Epithelial cell of proximal tubule (primary cell): ENCODE results near the gene PLK1. TPM values are rescaled to one million over a fixed set of nuclear protein-coding genes. Genes with fewer than 3 reads are reported as not detected.
"Not testable (repeated sequence)": the region's sequence is repeated elsewhere in the genome, so short reads cannot be mapped to it uniquely, and the experiment has no call there.

Source experiments
- DNase-seq: peaks from one replicate; pipeline ENCODE4 v3.0.0-alpha.2; 2011; ENCODE audit warnings: low read depth
- H3K4me3 ChIP-seq: 2 replicates; pipeline ENCODE4 v1.5.1; 2011; ENCODE audit warnings: low read depth, mild to moderate bottlenecking, low read length
- total RNA-seq: library from RNA; depleted of rRNA; stranded (reverse); fragments of >200 nt; gene quantifications from 2 replicates; pipeline ENCODE4 v1.2.3, GENCODE V29; 2015
- TF ChIP-seq, protein P1 (sequence below): conservative IDR thresholded peaks from 2 replicates; pipeline ENCODE4 v1.5.1; 2012; ENCODE audit warnings: low read depth, mild to moderate bottlenecking, low read length

Gene PLK1
- total RNA-seq, 1 donor from 2014 or later = 92.5 TPM

DNA sequence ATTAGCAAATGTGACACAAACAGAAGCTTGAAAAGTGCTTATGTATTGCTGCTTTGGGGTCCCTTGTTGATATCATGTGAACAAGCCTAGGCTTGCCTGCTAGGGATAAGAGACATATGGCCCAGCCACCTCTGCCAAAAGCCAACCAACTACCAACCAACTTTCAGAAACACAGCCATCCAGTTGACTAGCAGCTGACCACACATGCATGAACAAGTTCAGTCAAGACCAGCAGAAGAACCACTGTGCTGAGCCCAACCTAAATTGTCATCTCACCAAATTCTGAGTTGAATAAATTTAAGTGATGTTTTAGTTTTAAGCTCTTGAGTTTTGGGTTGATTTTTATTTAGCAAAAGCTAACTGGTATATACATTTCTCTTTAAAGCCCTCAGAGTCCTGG lies 30.8 kb downstream of the PLK1 start:
- no peak for DNase-seq
- no peak overlapping the region for H3K4me3 ChIP-seq
- TF ChIP-seq, protein P1, sequence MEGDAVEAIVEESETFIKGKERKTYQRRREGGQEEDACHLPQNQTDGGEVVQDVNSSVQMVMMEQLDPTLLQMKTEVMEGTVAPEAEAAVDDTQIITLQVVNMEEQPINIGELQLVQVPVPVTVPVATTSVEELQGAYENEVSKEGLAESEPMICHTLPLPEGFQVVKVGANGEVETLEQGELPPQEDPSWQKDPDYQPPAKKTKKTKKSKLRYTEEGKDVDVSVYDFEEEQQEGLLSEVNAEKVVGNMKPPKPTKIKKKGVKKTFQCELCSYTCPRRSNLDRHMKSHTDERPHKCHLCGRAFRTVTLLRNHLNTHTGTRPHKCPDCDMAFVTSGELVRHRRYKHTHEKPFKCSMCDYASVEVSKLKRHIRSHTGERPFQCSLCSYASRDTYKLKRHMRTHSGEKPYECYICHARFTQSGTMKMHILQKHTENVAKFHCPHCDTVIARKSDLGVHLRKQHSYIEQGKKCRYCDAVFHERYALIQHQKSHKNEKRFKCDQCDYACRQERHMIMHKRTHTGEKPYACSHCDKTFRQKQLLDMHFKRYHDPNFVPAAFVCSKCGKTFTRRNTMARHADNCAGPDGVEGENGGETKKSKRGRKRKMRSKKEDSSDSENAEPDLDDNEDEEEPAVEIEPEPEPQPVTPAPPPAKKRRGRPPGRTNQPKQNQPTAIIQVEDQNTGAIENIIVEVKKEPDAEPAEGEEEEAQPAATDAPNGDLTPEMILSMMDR = no peak

DNA sequence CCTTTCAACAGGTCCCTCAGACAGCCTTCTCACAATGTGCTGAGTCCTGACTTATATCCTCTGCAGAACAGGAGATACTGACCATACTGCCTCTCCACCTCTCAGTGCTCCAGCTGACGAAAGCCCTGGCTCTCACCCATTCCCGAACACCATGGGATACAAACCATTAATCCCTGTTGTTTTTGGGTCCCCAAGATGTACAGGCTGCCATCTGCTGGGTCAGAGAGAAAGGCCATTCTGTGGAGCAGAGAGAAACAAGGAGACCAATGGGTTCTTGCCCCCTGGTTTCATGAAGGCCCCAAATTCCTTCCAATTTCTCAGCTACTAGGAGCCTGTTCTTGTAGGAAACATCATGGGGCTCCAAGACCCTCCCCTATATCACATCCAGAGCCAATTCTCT lies 31.3 kb downstream of the PLK1 start:
- no peak for DNase-seq
- no peak overlapping the region for H3K4me3 ChIP-seq
- TF ChIP-seq, protein P1 = peak; percentile 23

DNA sequence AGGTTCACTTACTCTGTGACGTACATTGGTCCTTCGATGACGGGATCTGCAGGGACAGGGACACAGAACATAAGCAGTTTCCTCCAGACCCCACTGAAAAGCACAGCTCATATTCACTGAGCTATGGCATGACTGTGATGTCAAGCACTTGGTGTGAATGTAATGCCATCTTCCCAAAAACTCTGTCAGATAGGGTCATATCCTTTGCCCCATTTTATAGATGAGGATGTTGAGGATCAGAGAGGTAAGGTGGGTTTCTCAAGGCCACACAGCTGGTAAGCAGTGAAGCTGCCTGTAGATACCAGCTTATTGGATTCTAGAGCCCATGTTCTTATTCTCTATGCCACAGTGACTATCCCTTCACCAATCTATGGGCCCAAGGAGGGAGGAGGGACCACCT lies 31.8 kb downstream of the PLK1 start:
- DNase-seq = no peak
- TF ChIP-seq, protein P1 = no peak
- H3K4me3 ChIP-seq = no peak overlapping the region

DNA sequence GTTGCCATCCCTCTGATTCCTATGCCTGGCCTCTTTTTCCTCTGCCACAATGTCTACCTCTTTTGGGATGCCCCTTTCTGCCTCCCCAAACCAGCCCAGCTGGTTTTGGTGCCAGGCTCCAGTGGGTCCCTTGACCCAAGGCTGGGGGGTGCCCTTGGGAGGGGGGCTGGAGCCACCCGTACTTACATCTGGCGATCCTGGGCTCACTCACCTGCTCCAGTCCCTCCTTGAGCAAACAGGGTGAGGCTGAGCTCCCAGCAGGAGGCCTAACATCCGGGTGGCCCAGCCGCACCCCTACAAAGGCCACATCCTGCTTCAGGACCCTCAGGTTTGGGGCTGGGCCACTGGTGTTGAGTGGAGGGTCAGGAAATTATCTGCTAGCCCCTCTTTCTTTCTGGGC lies 33.1 kb downstream of the PLK1 start:
- no peak for DNase-seq
- TF ChIP-seq, protein P1 = no peak
- no peak overlapping the region for H3K4me3 ChIP-seq

DNA sequence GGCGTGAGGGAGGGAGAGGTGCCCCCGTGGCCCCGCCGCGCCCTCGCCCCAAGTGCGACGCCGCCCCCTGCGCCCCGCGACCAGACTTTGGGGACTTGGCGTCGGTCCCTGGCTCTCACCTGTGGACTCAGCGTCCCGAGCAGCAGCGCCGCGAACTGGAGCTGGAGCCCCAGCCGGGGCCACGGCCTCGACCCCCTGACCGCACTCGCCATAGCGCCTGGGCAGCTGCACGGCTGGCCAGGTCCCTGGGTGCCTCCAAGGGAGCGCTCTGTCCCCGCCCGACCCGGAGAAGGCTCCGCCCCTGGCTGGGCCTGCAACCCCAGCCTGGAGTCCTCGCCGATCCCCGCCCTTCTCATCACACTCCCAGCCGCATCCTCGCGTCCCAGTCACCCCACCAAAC lies 34.3 kb downstream of the PLK1 start, which contains the start of gene ERN2:
ERN2 (minus strand) TSS at position 247 of the 400 bp plus-strand sequence; CDS start at position 212, 35 bp downstream.
- DNase-seq = no peak
- TF ChIP-seq, protein P1 = no peak
- no peak within 1 kb of the TSS for H3K4me3 ChIP-seq

DNA sequence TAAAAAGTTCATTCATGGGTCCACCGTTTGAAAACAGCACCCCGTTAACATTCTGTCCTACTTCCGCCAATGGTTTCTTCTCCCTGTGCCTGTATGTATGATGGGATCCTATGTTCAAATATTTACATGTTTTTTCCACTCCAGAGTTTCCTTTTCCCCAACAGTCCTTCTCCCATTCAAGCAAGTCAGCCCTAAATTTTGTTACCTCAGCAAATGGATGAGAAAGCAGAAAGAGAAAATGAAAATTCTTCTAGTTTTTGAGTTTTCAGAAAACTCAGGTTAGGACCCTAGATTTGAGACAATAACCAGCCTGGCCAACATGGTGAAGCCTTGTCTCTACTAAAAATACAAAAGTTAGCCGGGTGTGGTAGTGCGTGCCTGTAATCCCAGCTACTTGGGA lies 37.8 kb downstream of the PLK1 start:
- TF ChIP-seq, protein P1 = no peak
- H3K4me3 ChIP-seq = no peak overlapping the region
- DNase-seq = no peak

DNA sequence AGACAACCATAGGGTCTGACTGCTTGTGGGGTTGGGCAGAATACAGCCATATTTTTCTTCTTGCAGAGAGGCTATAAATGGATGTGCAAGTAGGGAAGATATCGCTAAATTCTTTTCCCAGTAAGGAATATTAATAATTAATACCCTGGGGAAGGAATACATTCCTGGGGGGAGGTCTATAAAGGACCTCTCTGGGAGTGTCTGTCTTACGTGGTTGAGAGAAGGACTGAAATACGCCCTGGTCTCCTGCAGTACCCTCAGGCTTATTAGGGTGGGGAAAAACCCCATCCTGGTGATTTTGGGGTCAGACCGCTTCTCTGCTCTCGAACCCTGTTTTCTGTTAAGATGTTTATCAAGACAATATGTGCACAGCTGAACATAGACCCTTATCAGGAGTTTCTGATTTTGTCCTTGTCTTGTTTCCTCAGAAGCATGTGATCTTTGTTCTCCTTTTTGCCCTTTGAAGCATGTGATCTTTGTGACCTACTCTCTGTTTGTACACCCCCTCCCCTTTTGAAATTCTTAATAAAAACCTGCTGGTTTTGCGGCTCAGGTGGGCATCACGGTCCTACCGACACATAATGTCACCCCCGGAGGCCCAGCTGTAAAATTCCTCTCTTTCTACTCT lies 44.0 kb downstream of the PLK1 start:
- DNase-seq, H3K4me3 ChIP-seq: not testable (repeated sequence)
